AG09309 (cell line): ENCODE data around the gene CUL2.

Experiments used
- DNase-seq: peaks from one replicate; pipeline ENCODE4 v3.0.0-alpha.2; 2010; ENCODE audit warnings: low read depth
- H3K4me3 ChIP-seq: 2 replicates; pipeline ENCODE4 v1.5.1; 2011; ENCODE audit warnings: mild to moderate bottlenecking, low read depth, low read length, moderate library complexity; ENCODE audit not compliant: control insufficient read depth
- CTCF ChIP-seq: IDR thresholded peaks from 2 replicates; pipeline ENCODE4 v1.5.1; 2011; ENCODE audit warnings: mild to moderate bottlenecking, low read depth, low read length, inconsistent platforms; ENCODE audit not compliant: insufficient read depth, control insufficient read depth; ENCODE audit errors: missing control alignments

The CUL2 gene

GRCh38 chr10:35112571-35112970, 22.4 kb upstream of the CUL2 start:
- H3K4me3 ChIP-seq: no peak overlapping the region
- no peak for DNase-seq
- no peak for TF ChIP-seq CTCF

- DNase-seq: no peak
- no peak for TF ChIP-seq CTCF
- no peak overlapping the region for H3K4me3 ChIP-seq
These were observed 13.7 kb upstream of the CUL2 start for GRCh38 chr10:35103882-35104281.

- TF ChIP-seq CTCF: no peak
- H3K4me3 ChIP-seq: no peak overlapping the region
- DNase-seq: no peak
These were observed 7.4 kb upstream of the CUL2 start for GRCh38 chr10:35097510-35097909.

- no peak overlapping the region for H3K4me3 ChIP-seq
- no peak for DNase-seq
- no peak for TF ChIP-seq CTCF
These were observed 6.2 kb upstream of the CUL2 start for GRCh38 chr10:35096312-35096711.

- no peak for DNase-seq
- TF ChIP-seq CTCF: no peak
- no peak overlapping the region for H3K4me3 ChIP-seq
These were observed 2.7 kb upstream of the CUL2 start for GRCh38 chr10:35092851-35093250.

GRCh38 chr10:35091994-35092790, 2.1 kb upstream of the CUL2 start:
- no peak for DNase-seq
- TF ChIP-seq CTCF: no peak
- H3K4me3 ChIP-seq: no peak overlapping the region
